GM21717 (cell line): ENCODE measurements around the gene IL12B.
"Not testable (repeated sequence)": the region's sequence is repeated elsewhere in the genome, so short reads cannot be mapped to it uniquely, and the experiment has no call there.

ENCODE experiments used
- ATAC-seq: cut with Tn5 transposase; IDR thresholded peaks from one replicate; pipeline ENCODE4 v1.9.1; 2021; ENCODE audit warnings: mild to moderate bottlenecking, moderate library complexity; ENCODE audit not compliant: unreplicated experiment

The IL12B gene

GRCh38 chr5:159333545-159333925 is 3.2 kb upstream of the IL12B start:
- no peak for ATAC-seq

GRCh38 chr5:159332800-159333544 is 2.7 kb upstream of the IL12B start:
- no peak for ATAC-seq

DNA sequence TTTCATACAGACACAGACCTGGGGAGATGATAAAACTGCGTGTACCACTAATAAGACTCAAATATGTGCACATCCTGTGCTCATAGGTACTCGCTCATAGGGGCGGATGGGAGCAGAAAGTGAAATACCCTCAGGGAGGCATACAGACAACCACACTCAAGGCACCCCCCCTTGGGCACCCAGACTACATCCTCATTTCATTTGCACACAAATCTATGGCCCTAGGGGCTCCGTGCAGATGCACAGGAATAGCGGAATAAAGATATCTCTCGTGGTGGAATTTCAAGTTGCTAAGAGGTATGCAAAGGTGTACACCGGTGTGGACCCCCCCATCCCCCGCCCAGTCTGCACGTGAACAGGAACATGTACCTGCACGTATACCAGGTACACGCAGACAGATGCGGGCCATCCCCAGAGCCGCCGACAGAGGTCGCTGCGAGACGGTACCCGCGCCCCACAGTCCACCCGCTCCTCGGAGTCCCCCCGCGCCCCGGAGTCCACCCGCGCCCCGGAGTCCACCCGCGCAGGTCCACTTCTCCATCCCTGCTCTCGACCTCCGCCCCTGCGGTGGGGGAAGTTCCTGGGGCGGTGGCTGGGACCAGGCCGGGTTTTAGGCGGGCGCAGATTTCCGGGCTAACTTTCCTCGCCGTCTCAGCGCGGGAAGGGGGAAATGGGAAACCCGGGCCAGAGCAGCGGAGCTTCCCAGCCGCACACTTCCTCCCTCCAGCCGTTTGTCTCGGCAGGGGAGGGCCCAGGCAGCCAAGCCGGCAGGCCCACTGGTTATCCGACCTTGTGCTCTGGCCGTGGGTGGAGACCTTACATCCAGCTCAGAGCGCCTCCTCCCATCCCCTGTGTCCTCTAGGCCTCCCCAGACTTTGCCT is 1.0 kb upstream of the IL12B start:
- peak; percentile 71 for ATAC-seq

DNA sequence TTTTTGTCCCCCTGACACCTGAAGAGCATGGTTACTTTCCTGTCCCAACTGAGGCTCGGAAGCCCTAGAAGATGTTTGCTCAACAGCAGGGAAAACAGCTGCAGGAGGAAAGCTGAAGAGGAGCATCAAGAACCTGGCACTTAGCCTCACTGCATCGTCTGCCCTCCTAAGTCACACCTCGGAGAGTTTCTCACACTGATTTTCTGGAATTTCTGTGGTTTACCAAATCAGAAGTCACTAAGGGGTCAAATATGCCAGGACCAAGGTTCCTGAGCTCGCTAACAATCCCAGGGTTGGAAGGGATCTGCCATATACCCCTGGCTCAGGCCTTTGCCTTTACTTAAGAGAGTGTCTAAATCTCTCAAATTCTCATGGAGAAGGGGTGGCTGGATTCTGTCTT is 5.3 kb downstream of the IL12B start:
- ATAC-seq, result no peak

GRCh38 chr5:159324102-159324755 is 6.1 kb downstream of the IL12B start:
- ATAC-seq, result no peak

DNA sequence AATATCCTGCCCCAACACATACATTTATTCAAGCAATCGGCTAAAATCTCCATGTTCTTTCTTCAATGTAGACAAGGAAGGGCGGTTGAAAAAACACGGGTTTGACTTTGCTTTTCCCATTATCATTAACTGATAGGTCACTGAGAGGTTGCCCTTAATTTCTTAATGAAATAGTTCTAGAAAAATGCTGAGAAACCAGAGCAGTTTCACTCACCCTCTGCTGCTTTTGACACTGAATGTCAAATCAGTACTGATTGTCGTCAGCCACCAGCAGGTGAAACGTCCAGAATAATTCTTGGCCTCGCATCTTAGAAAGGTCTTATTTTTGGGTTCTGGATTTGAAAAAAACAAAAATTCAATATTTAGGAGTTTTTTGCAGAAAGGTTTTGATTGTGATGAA is 8.1 kb downstream of the IL12B start:
- no peak for ATAC-seq

DNA sequence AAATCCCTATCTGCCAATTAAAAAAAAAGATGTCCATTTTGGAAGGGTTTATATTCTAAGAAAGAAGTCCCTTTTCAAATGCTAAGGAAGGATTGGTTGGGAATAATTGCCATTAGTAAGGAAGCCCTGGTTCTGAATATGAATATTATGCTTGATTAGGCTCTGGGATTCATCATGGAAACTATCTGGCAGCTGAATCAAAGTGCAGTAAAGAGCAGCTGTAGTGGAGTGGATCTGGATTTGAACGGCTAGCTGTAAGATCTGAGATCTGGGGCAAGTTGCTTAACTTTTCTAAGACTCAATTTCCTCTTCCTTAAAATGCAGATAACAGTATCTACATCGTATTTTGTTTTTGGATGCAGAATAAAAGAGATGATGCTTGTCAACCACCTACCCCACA is 10.5 kb downstream of the IL12B start:
- no peak for ATAC-seq

DNA sequence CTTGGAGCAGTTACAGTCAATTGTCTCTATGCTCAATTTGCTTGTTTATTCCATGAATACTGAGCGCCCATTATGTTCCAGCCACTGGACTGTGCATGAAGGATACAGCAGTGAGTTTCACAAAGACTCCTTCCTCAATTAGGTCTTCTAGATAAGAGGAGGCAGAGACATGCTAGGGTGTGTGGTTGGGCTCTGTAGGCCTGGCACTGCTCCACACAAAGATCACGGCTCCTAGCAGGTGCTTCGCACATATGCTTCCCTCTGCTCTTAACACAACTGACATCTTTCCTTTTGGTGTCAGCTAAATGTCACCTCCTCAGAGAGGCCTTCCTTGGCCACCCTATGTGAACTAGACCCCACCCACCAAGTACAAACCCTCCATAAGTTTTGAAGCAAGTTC is 10.9 kb downstream of the IL12B start:
- no peak for ATAC-seq

DNA sequence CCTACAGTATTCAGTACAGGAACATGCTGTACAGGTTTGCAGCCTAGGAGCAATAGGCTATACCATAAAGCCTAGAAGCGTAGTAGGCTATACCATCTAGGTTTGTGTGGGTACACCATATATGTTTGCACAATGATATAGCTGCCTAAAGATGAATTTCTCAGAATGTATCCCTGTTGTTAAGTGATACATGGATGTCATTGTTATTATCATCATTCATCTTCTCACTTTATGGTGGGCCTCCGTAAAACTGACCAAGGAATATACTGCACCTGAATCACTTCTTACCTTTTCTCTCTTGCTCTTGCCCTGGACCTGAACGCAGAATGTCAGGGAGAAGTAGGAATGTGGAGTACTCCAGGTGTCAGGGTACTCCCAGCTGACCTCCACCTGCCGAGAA is 11.8 kb downstream of the IL12B start:
- no peak for ATAC-seq

DNA sequence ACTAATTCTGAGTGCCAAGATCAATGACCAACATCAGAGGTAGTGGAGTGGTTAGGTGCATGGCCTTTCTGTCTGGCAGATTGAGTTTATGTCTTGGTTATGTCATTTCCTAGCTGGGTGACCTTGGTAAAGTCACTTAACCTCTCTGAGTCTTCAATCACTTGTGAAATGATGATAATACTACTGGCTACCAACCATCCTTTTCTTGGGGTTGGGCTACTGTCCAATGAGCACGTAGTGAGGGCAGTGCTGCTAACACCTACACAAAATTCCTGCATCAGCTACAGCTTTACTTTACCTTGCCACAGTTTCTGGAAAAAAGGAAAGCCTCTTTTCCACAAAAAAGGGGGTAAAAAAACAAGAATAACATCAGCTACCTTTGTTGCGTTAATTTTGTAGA is 12.4 kb downstream of the IL12B start:
- ATAC-seq, result no peak

DNA sequence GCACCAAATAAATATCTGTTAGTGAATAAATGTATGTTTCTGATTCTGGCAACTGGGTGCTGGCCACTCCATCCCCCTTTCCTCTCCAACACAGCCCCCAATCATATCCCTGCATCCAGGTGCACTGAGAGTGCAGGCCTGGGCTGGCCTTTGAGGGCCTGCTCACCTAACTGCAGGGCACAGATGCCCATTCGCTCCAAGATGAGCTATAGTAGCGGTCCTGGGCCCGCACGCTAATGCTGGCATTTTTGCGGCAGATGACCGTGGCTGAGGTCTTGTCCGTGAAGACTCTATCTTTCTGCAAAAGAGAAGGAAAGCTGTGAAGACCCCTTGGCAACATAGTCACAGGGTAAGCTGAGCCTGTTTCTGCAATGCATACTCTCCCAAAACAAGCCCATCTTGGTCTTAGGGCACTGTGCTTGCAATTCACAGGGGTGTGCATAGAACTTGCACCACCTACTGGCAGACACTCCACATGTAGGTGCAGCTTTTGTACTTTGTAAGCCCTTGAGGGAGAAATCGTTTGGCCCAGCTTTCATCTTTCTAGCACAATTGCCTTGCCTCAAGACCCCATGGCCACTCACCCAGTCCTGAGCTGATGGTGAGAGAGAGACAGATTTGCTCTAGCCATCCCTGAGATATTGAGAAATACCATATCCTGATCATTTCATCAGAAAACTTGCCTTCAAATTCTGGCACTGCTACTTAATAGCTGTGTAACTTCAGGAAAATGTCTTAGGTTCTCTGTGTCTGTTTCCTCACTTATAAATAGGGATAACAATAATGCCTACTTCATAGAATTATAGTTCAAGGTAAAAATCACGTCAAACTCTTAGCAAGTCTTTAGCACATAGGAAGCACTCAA is 13.5 kb downstream of the IL12B start:
- peak; percentile 50 for ATAC-seq

GRCh38 chr5:159313197-159313596 is 17.1 kb downstream of the IL12B start:
- ATAC-seq, result no peak

DNA sequence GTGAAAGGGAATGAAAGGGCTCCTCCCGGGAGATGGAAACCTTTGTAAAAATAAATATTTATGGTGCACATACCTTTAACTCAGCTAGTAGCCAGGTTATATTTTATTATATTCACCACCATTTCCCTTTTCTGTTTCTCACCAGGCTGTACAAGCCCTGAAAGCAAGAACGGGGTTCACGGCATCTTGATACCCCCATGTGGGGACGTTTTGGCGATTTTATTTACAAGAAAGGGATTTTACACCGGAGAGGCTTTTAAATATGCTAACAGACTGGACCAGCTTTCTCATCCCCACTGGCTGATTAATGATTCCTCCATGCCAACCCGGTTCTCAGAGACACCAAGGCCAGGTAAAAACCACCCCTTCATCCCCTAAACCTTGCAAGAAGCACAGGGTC is 19.2 kb downstream of the IL12B start:
- ATAC-seq, result no peak

GRCh38 chr5:159310511-159310910 is 19.8 kb downstream of the IL12B start:
- ATAC-seq, result no peak

DNA sequence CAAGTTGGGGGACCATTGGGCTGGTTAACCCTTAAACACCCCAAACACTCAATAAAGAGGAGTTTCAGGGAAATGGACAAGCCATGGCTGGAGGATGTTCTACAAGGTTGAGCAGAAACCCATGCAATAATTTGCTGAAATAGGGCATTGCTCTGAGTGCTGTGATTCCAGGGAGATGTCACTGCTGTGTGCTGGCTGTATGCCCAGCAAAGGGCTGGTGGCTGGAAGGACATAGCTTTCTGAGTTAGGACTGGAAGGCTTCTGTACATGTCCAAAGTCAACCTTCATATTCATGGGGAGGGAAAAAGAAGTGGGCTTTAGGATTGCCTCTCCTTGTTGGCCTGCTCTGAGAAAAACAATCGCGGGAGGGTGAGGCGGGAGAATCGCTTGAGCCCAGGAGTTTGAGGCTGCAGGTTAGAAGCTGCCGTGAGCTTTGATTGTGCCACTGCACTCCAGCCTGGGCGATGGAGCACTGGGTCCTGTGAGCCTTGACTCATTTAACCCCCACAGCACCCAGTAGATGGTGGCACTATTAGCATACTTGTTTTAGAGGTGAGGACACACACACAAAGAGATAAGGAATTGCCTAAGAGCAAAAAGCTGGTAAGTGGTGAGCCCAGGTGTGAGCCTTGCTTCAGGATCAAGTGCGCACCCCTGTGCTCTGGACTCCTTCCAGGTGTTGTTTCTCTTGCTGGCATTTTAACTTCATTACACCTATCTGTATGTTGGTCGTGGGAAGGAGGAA is 20.4 kb downstream of the IL12B start:
- ATAC-seq, result no peak

DNA sequence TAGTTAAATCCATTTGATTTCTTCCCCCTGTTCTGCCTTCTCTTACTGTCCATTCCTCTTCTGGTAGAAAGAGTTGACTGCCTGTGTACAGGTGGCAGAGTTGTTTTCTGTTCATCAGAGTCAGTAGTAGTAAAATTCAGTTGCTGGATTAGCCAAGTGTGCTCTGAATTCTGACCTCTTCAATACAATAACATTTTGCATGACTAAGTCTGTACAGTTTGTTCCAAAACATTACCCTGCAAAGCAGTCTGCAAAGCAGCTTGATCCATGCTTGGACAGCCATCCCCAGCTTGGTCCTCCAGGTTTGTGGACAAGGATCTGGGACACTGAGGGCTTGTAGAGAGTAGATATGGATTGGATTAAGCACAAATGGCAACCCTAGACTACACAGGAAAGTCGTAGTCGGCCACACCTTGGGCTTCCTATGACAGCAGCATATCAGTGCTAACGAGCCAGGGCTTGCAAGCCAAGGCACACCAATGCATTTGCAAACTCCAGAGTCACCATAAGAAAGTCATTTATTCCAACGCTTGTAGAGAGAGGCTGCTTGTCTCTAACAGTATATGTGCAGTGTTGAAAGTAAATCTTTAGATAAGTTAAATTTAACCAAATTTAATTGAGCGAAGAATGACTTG is 25.2 kb downstream of the IL12B start:
- ATAC-seq, result no peak

- ATAC-seq, result no peak
These were observed 27.0 kb downstream of the IL12B start for GRCh38 chr5:159303286-159303685.

- not testable (repeated sequence) for ATAC-seq
These were observed 28.1 kb downstream of the IL12B start for GRCh38 chr5:159301929-159302860.

GRCh38 chr5:159301466-159301865 is 28.8 kb downstream of the IL12B start:
- no peak for ATAC-seq
